Fibroblast of villous mesenchyme (primary cell): ENCODE results near the gene TMEM51. TPM values are rescaled to one million over a fixed set of nuclear protein-coding genes. Genes with fewer than 3 reads are reported as not detected.
A peak's percentile ranks its signal among the peaks of the same experiment; 100 is the strongest.

Source experiments
- DNase-seq: peaks from one replicate; pipeline ENCODE4 v3.0.0-alpha.2; 2010; ENCODE audit warnings: low read depth
- H3K4me3 ChIP-seq: 2 replicates; pipeline ENCODE4 v1.5.1; 2011; ENCODE audit warnings: low read depth, mild to moderate bottlenecking, low read length
- CTCF ChIP-seq: IDR thresholded peaks from 2 replicates; pipeline ENCODE4 v1.5.1; 2012; ENCODE audit warnings: low read depth, mild to moderate bottlenecking, low read length; ENCODE audit not compliant: insufficient read depth
- total RNA-seq: library from RNA; depleted of rRNA; stranded (reverse); fragments of >200 nt; gene quantifications from 2 replicates; pipeline ENCODE4 v1.2.3, GENCODE V29; 2012

Gene TMEM51
- total RNA-seq, 1 donor: 18.6 TPM

GRCh38 chr1:15214527-15214926, 61.0 kb downstream of the TMEM51 start:
- H3K4me3 ChIP-seq: no peak overlapping the region
- no peak for TF ChIP-seq CTCF
- peak; percentile 95 for DNase-seq

GRCh38 chr1:15215116-15215515, 61.6 kb downstream of the TMEM51 start:
- no peak for DNase-seq
- no peak for TF ChIP-seq CTCF
- H3K4me3 ChIP-seq: no peak overlapping the region

- no peak for DNase-seq
- H3K4me3 ChIP-seq: no peak overlapping the region
- TF ChIP-seq CTCF: no peak
Observed at GRCh38 chr1:15217654-15218053, 64.1 kb downstream of the TMEM51 start.

GRCh38 chr1:15218287-15219279, 65.0 kb downstream of the TMEM51 start:
- no peak for TF ChIP-seq CTCF
- peak; percentile 85 for DNase-seq
- no peak overlapping the region for H3K4me3 ChIP-seq

DNA sequence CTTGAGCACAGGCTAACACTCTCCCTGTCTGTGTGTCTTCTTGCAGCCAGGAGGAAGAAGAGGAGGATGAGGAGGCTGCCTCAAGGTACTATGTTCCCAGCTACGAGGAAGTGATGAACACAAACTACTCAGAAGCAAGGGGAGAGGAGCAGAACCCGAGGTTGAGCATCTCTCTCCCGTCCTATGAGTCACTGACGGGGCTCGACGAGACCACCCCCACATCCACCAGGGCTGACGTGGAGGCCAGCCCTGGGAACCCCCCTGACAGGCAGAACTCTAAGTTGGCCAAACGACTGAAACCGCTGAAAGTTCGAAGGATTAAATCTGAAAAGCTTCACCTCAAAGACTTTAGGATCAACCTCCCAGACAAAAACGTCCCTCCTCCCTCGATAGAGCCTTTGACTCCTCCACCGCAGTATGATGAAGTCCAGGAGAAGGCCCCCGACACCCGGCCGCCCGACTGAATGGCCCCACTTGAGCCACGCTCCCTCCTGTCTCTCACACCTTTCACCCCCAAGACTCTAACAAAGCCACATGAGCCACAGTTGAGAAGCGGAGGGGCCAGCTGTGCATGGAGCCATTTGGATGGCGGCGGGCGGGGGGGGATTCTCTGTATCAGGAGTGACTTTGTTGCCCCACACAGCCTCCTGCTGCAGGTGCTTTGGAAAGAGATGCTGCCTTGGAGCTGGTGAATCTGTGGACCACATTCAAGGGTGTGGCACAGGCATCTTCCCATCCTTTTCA, 65.9 kb downstream of the TMEM51 start:
- TF ChIP-seq CTCF: no peak
- DNase-seq: no peak
- no peak overlapping the region for H3K4me3 ChIP-seq

DNA sequence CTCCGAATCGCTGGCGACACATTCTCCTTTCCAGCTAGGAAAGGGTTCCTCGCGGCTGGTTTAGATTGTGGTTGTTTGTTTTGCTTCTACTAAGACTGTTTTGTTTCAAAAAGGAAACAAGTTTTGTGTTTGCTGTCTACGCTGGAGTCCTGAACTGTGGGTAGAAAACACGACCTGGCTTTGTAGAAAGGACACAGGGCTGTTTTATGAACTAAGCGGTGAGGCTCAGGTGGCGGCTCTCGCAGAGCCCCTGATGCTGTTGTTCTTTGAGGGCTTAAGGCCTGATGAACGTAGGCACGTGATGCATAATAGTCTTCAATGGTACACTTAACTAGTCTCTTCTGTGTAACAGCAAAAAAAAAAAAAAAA, 66.5 kb downstream of the TMEM51 start:
- no peak for DNase-seq
- no peak for TF ChIP-seq CTCF
- no peak overlapping the region for H3K4me3 ChIP-seq
